Lower lobe of right lung (tissue), 2 donors: ENCODE results near the gene LRRC47. TPM values are rescaled to one million over a fixed set of nuclear protein-coding genes. Genes with fewer than 3 reads are reported as not detected.

Source experiments
- ATAC-seq, 2 donors: fragments of 200-7000 bp; cut with Tn5 transposase; one replicate each; pipeline ENCODE4 v1.9.1; 2020 to 2022; ENCODE audit warnings: mild to moderate bottlenecking in 2 of 2, moderate library complexity in 2 of 2
- DNase-seq: peaks from one replicate; pipeline ENCODE4 v3.0.0-alpha.2; 2020
- H3K27ac ChIP-seq: fragments of 200-600 bp; one replicate; pipeline ENCODE4 v1.8.0; 2022
- H3K27me3 ChIP-seq: fragments of 200-600 bp; one replicate; pipeline ENCODE4 v1.8.0; 2022; ENCODE audit warnings: low read depth
- H3K36me3 ChIP-seq: fragments of 200-600 bp; one replicate; pipeline ENCODE4 v1.8.0; 2022; ENCODE audit warnings: mild to moderate bottlenecking
- H3K4me1 ChIP-seq: fragments of 200-600 bp; one replicate; pipeline ENCODE4 v1.8.0; 2022
- H3K4me3 ChIP-seq: fragments of 200-600 bp; one replicate; pipeline ENCODE4 v1.8.0; 2022; ENCODE audit warnings: mild to moderate bottlenecking
- H3K9me3 ChIP-seq: fragments of 200-600 bp; one replicate; pipeline ENCODE4 v1.8.0; 2022
- CTCF ChIP-seq: fragments of 200-600 bp; IDR thresholded peaks from one replicate; pipeline ENCODE4 v1.8.0; 2022; ENCODE audit warnings: antibody characterized with exemption, mild to moderate bottlenecking
- intact Hi-C: fragments of 100-400 bp; cut with DNase I; formaldehyde crosslinking; loops from one replicate; pipeline ENCODE4 v1.11.0; 2022
- total RNA-seq: library from RNA; stranded (reverse); fragmentation: NEBNext Ultra II Directional; extraction: Animal tissue kit (Norgen Biotek cat#: 25700); gene quantifications from one replicate; pipeline ENCODE4 v1.2.1, GENCODE V29; 2021
- donor health status: DM: no; HTN: yes; CAD: no; lungs with severe emphysema.

The LRRC47 gene
- total RNA-seq, 1 donor from 2014 or later, result 34.4 TPM

GRCh38 chr1:3773572-3774275, 22.6 kb downstream of the LRRC47 start:
- DNase-seq, result no peak
- H3K27ac ChIP-seq, result no peak overlapping the region
- peaks cover 41% of the 10 kb centered on the region for H3K4me1 ChIP-seq
- no peaks in the 10 kb centered on the region for H3K9me3 ChIP-seq
- H3K36me3 ChIP-seq, result peaks cover 1% of the 10 kb centered on the region
- intact Hi-C loops, result no loop called here
- no peaks in the 10 kb centered on the region for H3K27me3 ChIP-seq
- ATAC-seq, result no peak
- peak overlapping the region; percentile 77 for H3K4me3 ChIP-seq
- TF ChIP-seq CTCF, result no peak

- Histone ChIP-seq H3K27me3 (no peaks in the 10 kb centered on the region), H3K9me3 (no peaks in the 10 kb centered on the region), H3K4me1 (peaks cover 41% of the 10 kb centered on the region), H3K4me3 (peak within 1 kb of the TSS; percentile 77), H3K36me3 (no peaks in the 10 kb centered on the region), H3K27ac (peak within 1 kb of the TSS; percentile 73)
- peak; percentile 20 to 57 for ATAC-seq
- peak; percentile 62 for DNase-seq
- intact Hi-C loops, result no loop called here
- no peak for TF ChIP-seq CTCF
Measured at GRCh38 chr1:3772715-3773571, 23.4 kb downstream of the LRRC47 start, which contains the start of gene SMIM1. Gene SMIM1, plus strand, starts transcription at chr1:3772749. Its CDS starts 2,625 bp downstream, at chr1:3775374.

GRCh38 chr1:3772027-3772714, 24.1 kb downstream of the LRRC47 start:
- DNase-seq (peak; percentile 96), ATAC-seq (peak; percentile 91 to 93)
- H3K27me3 ChIP-seq, result peaks cover 4% of the 10 kb centered on the region
- no peaks in the 10 kb centered on the region for H3K9me3 ChIP-seq
- no peaks in the 10 kb centered on the region for H3K36me3 ChIP-seq
- H3K4me1 ChIP-seq, result peaks cover 41% of the 10 kb centered on the region
- H3K27ac ChIP-seq, result peak overlapping the region; percentile 73
- intact Hi-C loops, result no loop called here
- peak overlapping the region; percentile 77 for H3K4me3 ChIP-seq
- no peak for TF ChIP-seq CTCF

GRCh38 chr1:3771108-3772026, 24.9 kb downstream of the LRRC47 start:
- Histone ChIP-seq H3K27ac (no peak overlapping the region), H3K4me1 (peaks cover 36% of the 10 kb centered on the region), H3K4me3 (peak overlapping the region; percentile 77), H3K9me3 (no peaks in the 10 kb centered on the region), H3K36me3 (no peaks in the 10 kb centered on the region), H3K27me3 (peaks cover 5% of the 10 kb centered on the region)
- DNase-seq, result no peak
- TF ChIP-seq CTCF, result no peak
- intact Hi-C loops, result no loop called here
- no peak for ATAC-seq
